ENCODE results near the gene VSNL1. TPM values are rescaled to one million over a fixed set of nuclear protein-coding genes. Genes with fewer than 3 reads are reported as not detected.

The VSNL1 gene
- total RNA-seq, 3 donors from 2014 or later, result 2.1 to 5.4 (median 2.1) TPM

- Histone ChIP-seq H3K36me3 (ENCODE audit: low read depth) (no peaks in the 10 kb centered on the region), H3K9me3 (no peaks in the 10 kb centered on the region), H3K4me3 (no peak overlapping the region), H3K4me1 (ENCODE audit: low read depth) (peaks cover 3% of the 10 kb centered on the region)
- no peak for TF ChIP-seq CTCF (IDR thresholded peaks at IDR 0.05)
- DNase-seq (no peak), ATAC-seq (no peak)
- intact Hi-C loops (cut with DNase I, micrococcal nuclease), result no loop called here
Observed at GRCh38 chr2:17652681-17653394, 112.3 kb downstream of the VSNL1 start.

GRCh38 chr2:17657759-17658158, 117.3 kb downstream of the VSNL1 start:
- H3K36me3 ChIP-seq (ENCODE audit: low read depth), result no peaks in the 10 kb centered on the region
- no peak for TF ChIP-seq CTCF (IDR thresholded peaks at IDR 0.05)
- H3K9me3 ChIP-seq, result no peaks in the 10 kb centered on the region
- intact Hi-C loops (cut with DNase I, micrococcal nuclease), result no loop called here
- ATAC-seq (no peak), DNase-seq (no peak)
- H3K4me1 ChIP-seq (ENCODE audit: low read depth), result no peaks in the 10 kb centered on the region
- no peak overlapping the region for H3K4me3 ChIP-seq

- no peaks in the 10 kb centered on the region for H3K9me3 ChIP-seq
- no peaks in the 10 kb centered on the region for H3K4me1 ChIP-seq (ENCODE audit: low read depth)
- H3K4me3 ChIP-seq, result no peak overlapping the region
- intact Hi-C loops (cut with DNase I, micrococcal nuclease), result no loop called here
- DNase-seq, result no peak
- no peaks in the 10 kb centered on the region for H3K36me3 ChIP-seq (ENCODE audit: low read depth)
- no peak for ATAC-seq
- no peak for TF ChIP-seq CTCF (IDR thresholded peaks at IDR 0.05)
Observed at GRCh38 chr2:17658251-17658843, 117.9 kb downstream of the VSNL1 start.

GRCh38 chr2:17660219-17660618, 119.7 kb downstream of the VSNL1 start:
- no peak for DNase-seq
- no peaks in the 10 kb centered on the region for H3K36me3 ChIP-seq (ENCODE audit: low read depth)
- intact Hi-C loops (cut with DNase I, micrococcal nuclease), result no loop called here
- no peak for ATAC-seq
- TF ChIP-seq CTCF (IDR thresholded peaks at IDR 0.05), result no peak
- no peaks in the 10 kb centered on the region for H3K4me1 ChIP-seq (ENCODE audit: low read depth)
- H3K9me3 ChIP-seq, result no peaks in the 10 kb centered on the region
- no peak overlapping the region for H3K4me3 ChIP-seq

GRCh38 chr2:17661460-17661859, 121.0 kb downstream of the VSNL1 start:
- H3K36me3 ChIP-seq (ENCODE audit: low read depth), result no peaks in the 10 kb centered on the region
- H3K4me3 ChIP-seq, result no peak overlapping the region
- no peaks in the 10 kb centered on the region for H3K9me3 ChIP-seq
- no peak for ATAC-seq
- H3K4me1 ChIP-seq (ENCODE audit: low read depth), result no peaks in the 10 kb centered on the region
- no peak for DNase-seq
- no peak for TF ChIP-seq CTCF (IDR thresholded peaks at IDR 0.05)
- intact Hi-C loops (cut with DNase I, micrococcal nuclease), result no loop called here
